Dermis blood vessel endothelial cell (primary cell): ENCODE measurements around the gene TBC1D3B. TPM values are rescaled to one million over a fixed set of nuclear protein-coding genes. Genes with fewer than 3 reads are reported as not detected.
"Not testable (repeated sequence)": the region's sequence is repeated elsewhere in the genome, so short reads cannot be mapped to it uniquely, and the experiment has no call there.

Experiments used
- DNase-seq: peaks from one replicate; pipeline ENCODE4 v3.0.0; 2010
- total RNA-seq: library from RNA; depleted of rRNA; stranded (reverse); fragments of >200 nt; gene quantifications from 2 replicates; pipeline ENCODE4 v1.2.3, GENCODE V29; 2014

The TBC1D3B gene
- total RNA-seq, 1 donor from 2014 or later, result 0.85 TPM

DNA sequence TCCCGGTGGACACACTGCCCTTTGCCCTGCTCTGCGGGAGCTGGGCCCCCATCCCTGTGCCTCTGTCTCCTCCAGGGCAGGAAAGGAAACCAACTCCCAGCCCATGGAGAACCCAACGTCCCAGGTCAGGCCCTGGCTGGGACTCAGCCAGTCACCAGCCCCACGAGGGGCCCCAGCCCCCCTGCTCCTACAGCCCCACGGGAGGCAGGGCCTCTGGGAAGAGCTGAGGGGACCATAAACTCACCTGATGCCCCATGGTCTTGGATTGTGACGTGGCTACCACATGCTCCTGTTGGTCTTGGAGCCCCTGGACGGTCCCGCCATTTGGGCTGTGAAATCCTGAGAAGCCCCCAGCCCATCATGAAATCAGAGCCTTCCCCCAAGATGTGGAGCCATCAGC lies 7.6 kb downstream of the TBC1D3B start:
- not testable (repeated sequence) for DNase-seq

DNA sequence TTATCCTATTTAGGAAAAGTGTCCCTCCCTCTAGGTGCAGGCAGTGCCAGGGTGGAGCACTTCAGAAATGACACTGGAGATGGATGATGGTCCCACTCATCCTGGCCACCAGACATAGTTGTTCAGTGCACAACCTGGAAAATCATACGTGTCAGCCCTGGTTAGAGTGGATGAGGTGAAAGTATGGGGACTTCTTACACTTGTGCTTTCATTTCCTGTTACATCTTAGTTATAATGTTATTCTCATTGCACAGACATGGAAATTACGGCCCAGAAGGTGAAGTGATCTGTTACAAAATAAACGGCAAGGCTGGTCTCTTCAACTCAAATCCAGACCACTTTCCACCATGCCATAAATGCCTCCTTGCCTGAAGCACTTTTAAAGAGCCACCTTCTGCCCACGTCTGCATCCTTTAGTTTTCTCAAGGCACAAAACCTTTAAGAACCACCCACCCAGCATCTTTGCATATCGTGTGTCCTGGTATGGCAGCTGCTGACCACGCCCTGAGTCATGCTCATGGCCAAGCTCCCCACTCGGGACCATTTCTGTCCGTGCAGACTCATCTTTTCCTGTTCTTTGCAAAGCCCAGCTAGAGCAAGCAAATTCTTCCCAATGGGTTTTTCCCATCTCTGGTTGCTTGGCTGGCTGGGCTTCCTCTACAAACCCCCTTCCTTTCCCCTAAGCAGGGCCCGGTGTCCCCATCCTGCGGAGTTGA lies 22.4 kb downstream of the TBC1D3B start:
- DNase-seq, result no peak

DNA sequence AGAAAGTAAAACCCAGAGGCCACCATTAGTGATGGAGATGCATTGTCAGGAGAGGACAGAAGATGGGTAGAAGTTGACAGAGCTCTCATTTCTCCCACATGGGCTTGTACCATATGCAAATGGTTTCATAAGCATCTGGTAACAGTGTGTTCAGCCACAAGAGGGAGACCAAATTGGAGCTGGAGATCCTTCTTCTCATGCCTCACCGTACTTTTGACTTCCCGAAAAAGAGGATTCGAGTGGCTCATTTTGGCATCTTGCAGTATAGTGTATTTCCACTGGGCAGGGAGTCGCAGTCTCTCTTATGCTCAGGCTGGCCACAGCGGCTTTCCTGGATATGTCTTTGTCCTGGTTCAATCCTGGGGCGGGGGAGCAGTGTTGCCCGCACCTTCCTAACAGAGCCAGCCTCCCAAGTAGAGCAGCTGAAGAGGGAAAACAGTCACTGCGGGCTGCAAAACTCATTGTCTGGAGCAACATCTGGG lies 23.8 kb downstream of the TBC1D3B start:
- DNase-seq, result no peak

DNA sequence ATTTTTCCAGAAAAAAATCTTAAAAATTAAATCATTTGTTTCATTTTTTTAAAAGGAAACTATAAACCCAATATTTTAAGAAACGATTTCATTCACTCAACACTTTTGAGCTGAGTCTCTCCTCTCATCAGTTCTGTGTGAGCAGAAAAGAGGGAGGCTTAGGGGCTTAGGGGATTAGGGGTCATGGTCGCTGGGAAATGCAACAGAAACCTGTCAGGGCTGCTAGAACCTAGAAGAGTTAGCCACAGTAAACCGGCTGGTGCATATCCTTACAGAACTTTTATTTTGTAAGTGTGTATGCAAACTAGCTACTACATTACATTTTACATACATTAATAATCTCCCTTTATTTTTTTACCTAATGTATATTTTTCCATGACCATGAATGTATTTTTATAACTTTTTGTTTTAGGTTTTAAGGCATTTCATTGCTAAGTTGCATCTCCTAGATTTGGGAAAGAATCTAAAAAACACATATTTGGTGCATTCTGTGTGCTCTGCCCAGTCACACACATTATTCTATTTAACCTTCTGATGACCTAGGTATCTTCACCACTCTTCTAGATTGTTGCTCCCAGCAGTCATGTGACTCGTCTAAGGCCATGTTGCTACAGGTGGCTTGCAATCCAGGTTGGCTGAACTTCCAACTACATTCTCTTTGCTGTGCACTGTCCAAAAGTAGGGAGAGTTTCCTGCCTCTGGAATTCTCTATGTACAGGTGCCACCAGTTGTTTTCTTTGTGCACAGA lies 24.4 kb downstream of the TBC1D3B start:
- DNase-seq, result no peak

DNA sequence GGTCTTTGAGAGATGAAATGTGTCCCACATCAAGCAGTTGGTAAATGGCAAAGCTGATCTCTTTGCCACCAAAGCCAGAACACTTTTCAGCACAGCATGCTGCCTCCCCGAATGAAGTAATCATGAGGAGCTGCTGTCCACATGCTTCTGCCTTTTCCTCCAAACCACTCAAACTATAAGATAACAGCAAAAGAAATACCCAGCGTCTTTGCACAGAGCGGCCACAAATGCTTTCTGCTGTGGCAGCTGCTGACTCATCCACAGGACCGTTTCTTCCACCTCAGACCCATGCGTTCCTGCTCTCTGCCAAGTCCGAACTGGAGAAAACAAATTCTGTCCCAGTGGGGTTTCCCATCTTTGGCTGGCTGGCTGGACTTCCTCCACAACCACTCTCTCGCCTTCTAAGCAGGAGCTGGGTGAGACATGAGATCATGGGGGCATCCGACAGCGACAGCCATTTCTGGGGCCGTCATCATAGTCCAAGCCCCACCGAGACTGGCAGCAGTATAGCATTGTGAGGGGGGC lies 27.1 kb downstream of the TBC1D3B start:
- no peak for DNase-seq

DNA sequence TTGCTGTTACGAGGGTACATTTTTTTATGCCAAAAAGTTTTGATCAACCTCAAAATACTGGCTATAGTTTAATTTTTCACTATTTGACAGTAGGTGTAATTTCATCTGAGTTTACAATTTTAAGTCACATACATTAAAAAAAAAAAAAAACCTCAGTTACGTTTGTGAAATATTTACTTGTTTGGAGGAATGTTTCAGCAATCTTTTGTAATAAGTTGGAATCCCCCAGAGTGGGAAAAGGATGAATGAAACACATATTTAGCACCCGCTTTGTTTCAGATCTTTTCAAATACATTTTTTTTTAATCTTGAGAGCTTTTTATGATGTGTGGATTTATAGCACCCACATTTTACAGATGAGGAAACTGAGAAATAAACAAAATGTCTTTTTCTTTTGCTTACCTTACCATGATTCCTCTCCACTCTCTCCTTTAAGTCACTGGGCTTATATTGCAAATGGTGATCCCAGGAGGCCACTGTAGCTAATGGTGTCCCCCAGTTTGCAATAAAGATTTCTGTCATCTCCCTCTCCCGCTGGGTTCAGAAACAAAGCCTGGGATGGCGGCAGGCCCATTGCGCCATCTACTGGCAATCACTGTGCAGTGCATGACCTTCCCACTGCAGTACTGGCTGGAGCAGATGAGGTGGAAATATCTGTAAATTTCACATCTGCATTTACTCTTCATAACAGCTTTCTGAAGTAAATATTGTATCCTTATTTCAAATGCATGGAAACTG lies 27.7 kb downstream of the TBC1D3B start:
- peak; percentile 77 for DNase-seq

DNA sequence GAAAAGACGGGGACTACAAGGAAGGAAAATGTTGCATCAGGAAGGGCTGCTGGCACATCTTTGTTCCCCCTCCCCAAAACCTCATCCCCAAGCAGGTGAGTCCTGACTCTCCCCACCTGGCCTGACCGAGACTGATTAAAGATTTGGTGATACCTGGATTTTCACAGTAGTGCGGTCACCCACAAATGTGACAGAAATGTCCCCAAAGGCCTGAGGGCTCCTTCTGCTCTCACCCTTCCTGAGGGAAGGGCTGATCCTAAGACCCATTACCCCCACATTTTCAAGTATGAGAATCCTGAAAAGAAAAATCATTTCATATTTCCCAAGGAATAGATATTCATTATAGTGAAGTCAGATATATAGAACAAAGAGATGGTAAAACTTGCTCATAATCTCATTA lies 28.8 kb downstream of the TBC1D3B start:
- DNase-seq, result no peak

DNA sequence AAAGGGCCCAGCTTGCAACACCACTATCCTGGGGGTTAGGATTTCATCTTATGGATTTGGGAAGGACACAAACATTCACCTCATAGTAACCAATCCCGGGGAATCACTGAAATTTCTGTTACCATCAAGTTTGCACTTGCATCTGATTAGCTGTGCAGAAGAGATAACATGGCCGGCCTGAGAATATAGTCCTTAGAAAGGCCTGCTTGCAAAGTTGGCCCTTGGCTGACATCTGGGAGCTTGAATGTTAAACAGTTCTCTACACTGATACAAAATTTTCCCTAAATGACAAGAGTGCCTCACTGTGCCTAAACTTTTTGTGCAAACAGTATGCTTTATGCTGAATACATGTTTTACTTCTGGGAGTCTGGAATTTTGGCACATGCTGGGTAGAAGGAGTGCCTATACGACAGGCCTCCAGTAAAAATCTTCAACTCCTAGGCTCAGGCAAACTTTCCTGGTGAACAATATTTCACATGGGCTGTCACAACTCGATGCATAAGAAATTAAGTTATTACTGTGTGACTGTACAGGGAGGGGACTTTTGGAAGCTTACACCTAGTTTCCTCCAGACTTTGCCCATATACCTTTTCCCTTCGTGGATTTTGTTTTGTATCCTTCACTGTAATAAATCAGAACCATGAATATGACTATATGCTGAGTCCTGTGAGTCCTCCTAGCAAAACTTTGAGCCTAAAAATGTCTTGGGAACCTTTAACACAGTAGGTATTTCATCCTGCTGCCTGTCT lies 31.3 kb downstream of the TBC1D3B start:
- DNase-seq, result no peak

DNA sequence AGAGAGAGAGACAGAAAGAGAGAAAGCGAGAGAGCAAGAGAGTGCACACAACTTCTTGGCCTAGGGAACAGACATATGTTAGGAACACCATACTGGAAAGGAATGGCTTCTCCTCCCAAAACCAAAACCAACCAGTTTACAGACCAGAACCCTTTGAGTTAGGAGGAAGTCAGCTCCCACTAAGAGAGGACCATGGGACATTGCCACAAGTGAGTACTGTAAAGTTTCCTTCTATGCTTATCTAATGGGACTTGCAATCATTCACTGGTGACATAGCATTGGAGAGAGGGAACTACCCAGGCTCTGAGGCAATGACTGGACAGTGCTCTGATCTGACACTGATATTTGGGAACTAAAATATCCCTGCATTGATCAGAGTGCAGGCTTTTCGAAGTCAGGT lies 32.4 kb downstream of the TBC1D3B start:
- DNase-seq, result no peak

DNA sequence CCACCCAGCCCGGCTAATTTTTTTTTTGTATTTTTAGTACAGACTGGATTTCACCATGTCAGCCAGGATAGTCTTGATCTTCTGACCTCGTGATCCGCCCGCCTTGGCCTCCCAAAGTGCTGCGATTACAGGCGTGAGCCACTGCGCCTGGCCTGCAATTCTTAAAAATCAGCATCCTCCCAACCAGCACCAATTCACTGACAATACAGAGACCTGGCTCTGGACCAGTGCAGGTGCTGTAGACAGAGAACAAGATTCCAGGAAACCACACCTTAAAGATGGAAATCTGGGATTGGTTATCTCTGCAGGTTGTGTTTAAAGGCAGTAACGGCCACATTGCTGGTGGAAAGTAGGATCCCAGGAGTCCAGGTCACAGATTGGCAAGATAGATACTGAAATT lies 33.6 kb downstream of the TBC1D3B start:
- DNase-seq, result no peak

DNA sequence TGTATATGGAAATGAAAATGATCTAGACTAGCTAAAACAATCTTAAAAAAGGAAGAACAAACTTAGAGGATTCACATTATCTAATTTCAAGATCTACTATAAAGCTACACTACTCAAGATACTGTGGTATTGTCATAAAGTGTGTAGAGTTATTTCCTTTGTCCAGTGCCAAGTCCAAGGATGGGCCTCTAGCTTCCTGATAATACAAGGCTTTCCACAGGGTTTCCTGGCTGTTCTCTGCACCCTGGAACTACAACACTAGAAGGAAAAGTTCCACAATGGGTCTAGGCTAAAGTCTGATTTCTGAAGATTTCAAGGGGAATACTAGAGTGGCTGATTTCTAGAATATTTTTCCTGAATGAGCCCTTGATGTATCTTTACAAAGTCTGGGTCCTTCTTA lies 34.2 kb downstream of the TBC1D3B start:
- DNase-seq, result no peak

DNA sequence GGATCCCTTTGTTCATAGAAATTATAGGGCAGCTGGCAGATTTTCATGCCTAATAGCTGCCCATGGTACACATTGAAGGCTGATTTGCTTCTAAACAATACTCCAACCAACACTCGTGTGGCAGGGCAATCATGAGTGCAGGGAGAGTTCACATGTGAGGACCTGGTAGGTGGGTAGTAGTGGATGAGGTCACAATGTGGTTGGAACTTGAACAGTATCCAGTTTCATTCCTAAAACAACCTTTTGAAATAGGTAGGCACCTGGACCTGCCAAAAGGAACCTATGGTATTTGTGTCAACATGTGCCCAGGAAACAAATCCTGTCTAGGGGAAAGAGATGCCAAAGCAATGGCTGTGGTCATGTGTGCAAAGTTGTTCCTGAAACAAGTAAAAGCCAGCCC lies 40.0 kb downstream of the TBC1D3B start:
- no peak for DNase-seq

DNA sequence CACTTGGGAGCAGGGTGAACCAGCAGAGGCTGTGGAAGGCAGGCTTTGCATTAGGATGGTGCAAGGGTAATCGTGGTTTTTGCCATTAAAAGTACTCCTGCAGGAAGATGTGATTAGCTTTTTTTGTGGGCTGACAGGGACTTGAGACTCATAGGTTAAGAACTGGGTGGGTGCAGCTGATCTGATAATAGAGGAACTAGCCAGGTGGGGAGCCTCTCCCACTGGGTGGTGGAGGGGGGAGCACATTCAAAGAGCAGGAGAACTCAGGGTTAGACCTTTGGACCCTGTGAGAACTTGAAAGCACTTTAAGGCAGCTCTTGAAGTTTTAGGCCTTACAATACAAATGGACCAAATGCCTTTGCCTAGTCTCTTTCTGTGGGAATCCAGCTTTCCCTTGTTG lies 40.4 kb downstream of the TBC1D3B start:
- DNase-seq, result no peak

DNA sequence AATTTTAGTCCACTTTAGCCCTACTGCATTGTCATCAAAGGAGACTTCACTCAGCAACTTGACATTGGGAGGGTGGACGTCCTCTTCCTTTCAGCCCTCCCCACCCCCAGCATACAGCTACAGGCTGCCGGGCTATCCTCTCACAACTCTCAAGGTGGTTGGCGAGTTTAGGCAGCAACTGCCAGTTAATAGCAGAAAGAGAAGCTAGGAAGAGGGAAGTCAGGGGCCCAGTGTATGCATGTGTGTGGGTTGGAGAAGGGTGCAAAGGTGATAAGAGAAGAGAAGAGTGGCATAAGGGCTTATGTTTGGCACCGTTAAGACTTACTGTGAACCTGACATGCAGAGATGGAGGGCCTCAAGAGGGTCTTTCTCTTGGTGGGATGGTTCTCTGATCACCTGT lies 41.0 kb downstream of the TBC1D3B start:
- no peak for DNase-seq

DNA sequence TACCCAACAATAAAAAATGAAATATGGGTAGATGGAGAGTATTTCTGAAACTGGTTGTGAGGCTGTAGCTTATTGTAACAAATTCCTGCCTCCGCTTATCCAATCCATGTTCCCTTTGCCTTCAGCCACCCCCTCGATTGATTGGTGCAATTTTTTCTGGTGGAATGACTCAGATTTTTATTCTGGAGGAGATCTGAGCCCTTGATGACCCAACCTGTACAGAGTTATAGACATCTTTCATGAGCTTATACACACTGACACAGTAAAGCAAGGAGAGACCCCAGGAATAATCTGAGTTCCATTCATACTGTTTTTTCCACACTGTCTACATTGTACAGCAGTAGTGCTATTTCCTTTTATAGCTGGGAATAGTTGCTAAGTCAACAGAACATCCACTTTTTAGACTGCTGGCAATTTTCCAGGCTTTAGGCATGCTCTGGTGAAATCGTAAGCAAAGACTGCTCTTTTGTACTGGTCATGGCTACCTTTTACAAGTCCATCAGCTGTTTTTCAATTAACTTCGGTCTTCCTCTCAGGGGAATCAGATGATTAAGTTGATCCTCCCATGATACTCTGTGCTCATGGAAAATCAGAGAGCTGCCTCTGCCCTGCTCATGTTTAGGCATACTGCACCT lies 42.7 kb downstream of the TBC1D3B start:
- peak; percentile 33 for DNase-seq

DNA sequence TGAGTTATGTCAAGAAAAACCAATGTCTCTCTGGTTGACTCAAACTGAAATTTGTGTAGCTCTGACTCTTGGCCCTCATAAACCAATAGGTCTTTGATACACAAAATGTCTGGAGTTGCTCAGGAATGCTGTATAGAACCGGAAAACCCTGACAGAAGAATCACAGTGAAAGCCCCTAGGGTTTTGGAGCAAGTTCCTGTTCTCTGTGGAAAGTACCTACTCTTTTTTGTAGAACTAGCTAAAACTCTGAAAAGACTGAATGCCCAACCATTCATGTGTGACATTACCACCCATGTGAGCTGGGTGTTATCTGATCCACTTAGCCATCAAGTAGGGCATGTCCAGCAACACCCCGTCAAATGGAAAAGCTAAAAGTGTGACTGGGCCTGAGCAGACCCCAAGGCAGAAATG lies 44.0 kb downstream of the TBC1D3B start:
- no peak for DNase-seq

DNA sequence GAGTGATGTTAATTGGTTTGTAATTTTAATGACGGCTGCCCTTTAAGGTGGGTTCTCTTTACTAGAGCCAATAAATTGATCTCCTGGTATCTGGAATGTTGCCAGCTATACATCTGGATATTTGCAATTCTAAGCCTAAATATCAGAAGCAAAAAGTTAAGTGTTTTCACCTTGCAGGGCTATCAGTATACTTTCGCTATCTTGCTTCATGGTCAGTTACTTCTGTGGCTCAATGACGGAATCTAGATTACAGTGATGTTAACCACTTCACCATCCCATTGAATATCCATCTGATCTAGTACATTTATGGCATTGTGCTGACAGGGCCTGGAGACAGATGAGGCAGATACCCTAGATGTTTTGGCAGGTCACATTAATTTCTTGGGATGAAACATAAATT lies 44.5 kb downstream of the TBC1D3B start:
- no peak for DNase-seq

DNA sequence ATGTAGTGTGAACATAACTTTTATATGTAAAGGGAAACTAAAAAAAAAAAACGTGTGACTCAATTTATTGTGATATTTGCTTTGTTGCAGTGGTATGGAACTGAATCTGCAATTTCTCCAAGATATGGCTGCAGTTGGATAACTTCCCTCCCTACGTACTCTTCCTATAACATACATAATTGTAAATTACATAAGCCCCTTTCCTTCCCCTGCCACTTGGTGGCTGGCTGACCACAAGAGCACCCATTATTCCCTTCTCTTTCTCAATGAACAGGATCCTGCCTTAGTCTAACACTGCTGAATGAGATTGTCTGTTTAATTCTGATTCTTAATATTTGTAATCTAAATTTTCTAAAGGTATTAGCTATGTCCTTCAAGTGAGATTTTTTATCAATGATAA lies 45.0 kb downstream of the TBC1D3B start:
- DNase-seq, result no peak

DNA sequence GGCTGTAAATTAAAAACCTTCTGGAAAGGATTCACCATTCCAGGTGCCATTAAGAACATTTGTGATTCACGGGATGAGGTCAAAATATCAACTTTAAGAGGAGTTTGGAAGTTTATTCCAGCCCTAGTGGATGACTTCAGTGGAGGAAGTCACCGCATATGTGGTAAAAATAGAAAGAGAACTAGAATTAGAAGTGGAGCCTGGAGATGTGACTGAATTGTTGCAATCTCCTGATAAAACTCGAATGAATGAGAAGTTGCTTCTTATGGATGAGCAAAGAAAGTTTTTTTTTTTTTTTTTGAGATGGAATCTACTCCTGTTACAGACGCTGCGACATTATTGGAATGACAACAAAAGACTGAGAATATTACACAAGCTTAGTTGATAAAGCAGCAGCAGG lies 46.1 kb downstream of the TBC1D3B start:
- DNase-seq, result no peak

DNA sequence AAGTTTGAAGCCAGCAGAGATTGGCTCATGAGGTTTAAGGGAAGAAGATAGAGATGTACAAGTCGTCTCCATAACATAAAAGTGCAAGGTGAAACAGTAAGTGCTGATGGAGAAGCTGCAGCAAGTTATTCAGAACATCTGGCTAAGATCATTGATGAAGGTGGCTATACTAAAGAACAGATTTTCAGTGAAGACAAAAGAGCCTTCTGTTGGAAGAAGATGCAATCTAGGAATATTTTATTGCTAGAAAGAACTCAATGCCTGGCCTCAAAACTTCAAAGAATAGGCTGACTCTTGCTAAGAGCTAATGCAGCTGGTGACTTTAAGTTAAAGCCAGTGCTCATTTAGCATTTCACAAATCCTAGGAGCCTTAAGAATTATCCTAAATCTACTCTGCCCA lies 46.8 kb downstream of the TBC1D3B start:
- no peak for DNase-seq

DNA sequence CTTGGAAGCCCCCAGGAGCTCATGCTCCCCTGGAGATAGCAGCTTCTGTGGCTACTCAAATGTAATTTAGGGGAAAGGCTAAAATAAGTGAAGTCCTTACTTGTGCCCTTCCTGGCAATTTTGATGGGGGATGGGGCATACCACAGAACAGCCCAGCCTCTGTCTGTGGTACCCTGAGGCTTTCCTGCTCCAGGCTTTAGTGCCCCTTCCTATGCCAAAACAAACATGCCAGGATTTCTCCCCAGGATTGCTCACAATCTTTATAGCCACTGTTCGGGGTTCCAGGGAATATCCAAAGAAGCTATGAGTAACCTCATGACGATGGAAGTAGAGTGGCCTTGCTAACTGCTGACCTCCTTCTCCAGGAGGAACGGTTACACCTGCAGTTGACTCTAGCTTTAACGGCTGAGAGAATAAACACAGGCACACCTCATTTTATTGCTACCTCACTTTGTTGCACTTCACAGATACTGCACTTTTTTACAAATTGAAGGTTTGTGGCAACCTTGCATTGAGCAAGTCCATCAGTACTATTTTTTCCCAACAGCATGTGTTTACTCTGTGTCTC lies 47.9 kb downstream of the TBC1D3B start:
- DNase-seq, result no peak

DNA sequence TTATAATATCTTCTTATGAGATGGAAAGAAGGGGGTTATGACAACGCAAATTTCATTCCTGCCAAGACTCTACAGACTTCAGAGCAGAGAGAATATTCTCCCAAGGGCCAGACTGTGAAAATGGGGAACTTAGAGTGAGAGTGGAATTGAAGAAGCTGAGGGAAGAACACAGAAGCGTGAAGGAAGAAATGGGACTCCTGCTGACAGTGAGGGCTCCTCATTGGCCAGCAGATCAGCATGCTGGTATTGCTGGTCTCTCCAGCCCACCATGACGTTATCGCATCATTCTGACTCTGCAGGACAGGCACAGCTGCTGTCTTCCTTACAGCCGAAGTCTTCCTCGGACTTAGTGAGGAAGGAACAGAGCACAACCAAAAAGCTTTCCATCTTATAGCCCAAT lies 48.5 kb downstream of the TBC1D3B start:
- DNase-seq, result no peak
